ENCODE measurements around the gene OXNAD1.

Gene OXNAD1

DNA sequence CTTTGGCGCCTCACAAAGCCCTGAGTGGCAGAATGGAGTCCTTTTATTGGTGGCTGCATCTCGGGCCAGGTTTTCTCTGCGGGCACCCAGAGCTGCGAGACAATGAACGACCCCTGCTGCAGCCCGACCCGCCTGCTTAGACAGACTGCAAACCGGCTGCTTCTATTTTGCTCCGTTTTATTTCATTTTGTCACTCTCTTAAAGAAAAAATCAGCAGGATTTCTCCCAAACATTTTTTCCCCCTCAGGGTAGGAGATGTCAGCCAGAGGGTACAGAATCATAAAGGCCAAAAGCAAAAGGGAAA lies 64.8 kb downstream of the OXNAD1 start:
- H3K14ac ChIP-seq (ENCODE audit: low read length in 2 of 2), result no peak overlapping the region
- DNase-seq, result no peak
- no peak overlapping the region for H3K4me2 ChIP-seq (ENCODE audit: low read length, poor library complexity, severe bottlenecking)
- H3K4ac ChIP-seq (ENCODE audit: low read depth in 1 of 2, low read length in 2 of 2), result no peak overlapping the region
- no peak overlapping the region for H3K23ac ChIP-seq (ENCODE audit: low read length in 2 of 2)
- H2BK120ac ChIP-seq (ENCODE audit: low read depth, low read length), result no peak overlapping the region
- no peak overlapping the region for H3K9ac ChIP-seq (ENCODE audit: low read length)
- 93% methylated on average over 9 of the region's 9 CpGs for WGBS
- H3K4me1 ChIP-seq (ENCODE audit: control insufficient read depth, insufficient read depth, low read depth, low read length), result no peaks in the 10 kb centered on the region
- no peak overlapping the region for H4K8ac ChIP-seq (ENCODE audit: low read length)
- H2BK5ac ChIP-seq (ENCODE audit: low read depth, low read length, poor library complexity, severe bottlenecking), result no peak overlapping the region
- no peak overlapping the region for H3K18ac ChIP-seq (ENCODE audit: low read depth in 1 of 2, low read length in 2 of 2)
- H2AK5ac ChIP-seq (ENCODE audit: low read length, severe bottlenecking), result no peak overlapping the region
- peaks cover 29 to 46% of the 10 kb centered on the region in 2 experiments for H3K36me3 ChIP-seq (ENCODE audit: control insufficient read depth in 1 of 2, insufficient read depth in 2 of 2, low read depth in 1 of 2, low read length in 2 of 2)
- no peaks in the 10 kb centered on the region for H3K27me3 ChIP-seq (ENCODE audit: control insufficient read depth in 1 of 2, insufficient read depth in 1 of 2, low read length in 2 of 2)
- H2BK12ac ChIP-seq (ENCODE audit: low read length in 2 of 2), result no peak overlapping the region
- H4K91ac ChIP-seq (ENCODE audit: low read length), result no peak overlapping the region
- peaks cover 7% of the 10 kb centered on the region for H3K9me3 ChIP-seq (ENCODE audit: control insufficient read depth, low read length)
- H2BK15ac ChIP-seq (ENCODE audit: low read depth, poor library complexity, severe bottlenecking), result no peak overlapping the region
- H3K4me3 ChIP-seq (ENCODE audit: insufficient read depth in 1 of 2, low read depth in 1 of 2, low read length in 2 of 2), result no peak overlapping the region
- no peak overlapping the region for H3K27ac ChIP-seq (ENCODE audit: low read length, poor library complexity, severe bottlenecking)
- peaks cover 38% of the 10 kb centered on the region for H3K79me1 ChIP-seq (replicated peaks; ENCODE audit: low read length, poor library complexity, severe bottlenecking)
- no peak overlapping the region for H2AFZ ChIP-seq (ENCODE audit: low read depth, low read length)

DNA sequence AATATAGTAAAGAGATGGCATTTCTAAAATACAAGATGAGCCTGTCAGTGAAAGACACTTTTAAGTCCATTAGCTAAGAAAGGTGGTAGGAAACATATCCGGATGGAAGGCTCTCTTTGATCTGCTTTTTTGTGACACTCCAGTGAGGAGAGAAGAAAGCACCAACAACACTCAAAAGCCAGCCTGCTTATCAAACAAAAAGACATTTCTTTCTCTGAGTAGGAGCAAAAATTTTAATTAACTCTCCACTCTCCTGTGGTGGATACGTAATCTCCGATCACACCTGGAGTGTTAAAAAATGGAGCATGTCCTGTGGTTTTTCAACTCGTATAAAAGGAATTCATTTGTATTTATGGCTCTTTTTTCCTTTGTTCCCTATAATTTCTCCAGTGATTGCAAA lies 65.3 kb downstream of the OXNAD1 start:
- no peak overlapping the region for H2BK5ac ChIP-seq (ENCODE audit: low read depth, low read length, poor library complexity, severe bottlenecking)
- no peak overlapping the region for H3K4me2 ChIP-seq (ENCODE audit: low read length, poor library complexity, severe bottlenecking)
- 100% methylated on average over 1 of the region's 4 CpGs for WGBS
- DNase-seq, result no peak
- no peak overlapping the region for H2BK15ac ChIP-seq (ENCODE audit: low read depth, poor library complexity, severe bottlenecking)
- no peaks in the 10 kb centered on the region for H3K27me3 ChIP-seq (ENCODE audit: control insufficient read depth in 1 of 2, insufficient read depth in 1 of 2, low read length in 2 of 2)
- H3K4me3 ChIP-seq (ENCODE audit: insufficient read depth in 1 of 2, low read depth in 1 of 2, low read length in 2 of 2), result no peak overlapping the region
- H3K9ac ChIP-seq (ENCODE audit: low read length), result no peak overlapping the region
- no peak overlapping the region for H4K8ac ChIP-seq (ENCODE audit: low read length)
- no peak overlapping the region for H3K18ac ChIP-seq (ENCODE audit: low read depth in 1 of 2, low read length in 2 of 2)
- peaks cover 31 to 46% of the 10 kb centered on the region in 2 experiments for H3K36me3 ChIP-seq (ENCODE audit: control insufficient read depth in 1 of 2, insufficient read depth in 2 of 2, low read depth in 1 of 2, low read length in 2 of 2)
- no peak overlapping the region for H2AFZ ChIP-seq (ENCODE audit: low read depth, low read length)
- no peak overlapping the region for H3K23ac ChIP-seq (ENCODE audit: low read length in 2 of 2)
- peaks cover 39% of the 10 kb centered on the region for H3K79me1 ChIP-seq (replicated peaks; ENCODE audit: low read length, poor library complexity, severe bottlenecking)
- no peak overlapping the region for H2AK5ac ChIP-seq (ENCODE audit: low read length, severe bottlenecking)
- no peak overlapping the region for H3K4ac ChIP-seq (ENCODE audit: low read depth in 1 of 2, low read length in 2 of 2)
- H4K91ac ChIP-seq (ENCODE audit: low read length), result no peak overlapping the region
- H3K14ac ChIP-seq (ENCODE audit: low read length in 2 of 2), result no peak overlapping the region
- H3K4me1 ChIP-seq (ENCODE audit: control insufficient read depth, insufficient read depth, low read depth, low read length), result no peaks in the 10 kb centered on the region
- no peak overlapping the region for H3K27ac ChIP-seq (ENCODE audit: low read length, poor library complexity, severe bottlenecking)
- H2BK12ac ChIP-seq (ENCODE audit: low read length in 2 of 2), result no peak overlapping the region
- no peak overlapping the region for H2BK120ac ChIP-seq (ENCODE audit: low read depth, low read length)
- peaks cover 7% of the 10 kb centered on the region for H3K9me3 ChIP-seq (ENCODE audit: control insufficient read depth, low read length)

DNA sequence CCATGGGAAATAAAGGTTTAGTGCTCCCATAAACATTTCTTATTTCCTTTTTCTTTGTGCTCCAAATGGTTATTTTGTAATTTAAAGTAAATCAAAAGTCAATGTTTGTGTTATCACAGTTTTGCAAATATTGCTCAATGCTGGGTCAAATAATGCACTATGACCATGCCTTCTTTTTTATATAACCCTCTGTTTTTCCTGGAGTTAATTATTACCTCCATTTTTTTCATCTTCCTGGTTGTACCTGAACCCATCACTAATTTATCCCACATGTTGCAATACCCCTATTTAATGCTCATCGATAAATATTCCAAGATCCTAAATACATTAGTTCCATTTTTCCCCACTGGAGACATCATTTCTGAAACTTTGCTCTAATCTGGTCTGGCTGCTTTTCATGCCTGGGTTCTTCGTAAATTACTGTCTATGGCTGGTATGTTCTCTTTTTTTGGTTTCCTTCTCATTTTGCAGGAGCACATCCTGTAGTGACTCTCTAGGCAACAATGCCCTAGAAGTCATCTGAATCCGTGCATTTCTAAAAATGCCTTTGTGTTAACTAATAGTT lies 66.4 kb downstream of the OXNAD1 start:
- 100% methylated on average over 3 of the region's 3 CpGs for WGBS
- Histone ChIP-seq H2AK5ac (ENCODE audit: low read length, severe bottlenecking) (no peak overlapping the region), H2BK15ac (ENCODE audit: low read depth, poor library complexity, severe bottlenecking) (no peak overlapping the region), H3K27me3 (ENCODE audit: control insufficient read depth in 1 of 2, insufficient read depth in 1 of 2, low read length in 2 of 2) (no peaks in the 10 kb centered on the region), H2BK12ac (ENCODE audit: low read length in 2 of 2) (no peak overlapping the region), H3K9me3 (ENCODE audit: control insufficient read depth, low read length) (peaks cover 7% of the 10 kb centered on the region), H3K4me3 (ENCODE audit: insufficient read depth in 1 of 2, low read depth in 1 of 2, low read length in 2 of 2) (no peak overlapping the region), H3K23ac (ENCODE audit: low read length in 2 of 2) (no peak overlapping the region), H4K8ac (ENCODE audit: low read length) (no peak overlapping the region), H3K27ac (ENCODE audit: low read length, poor library complexity, severe bottlenecking) (no peak overlapping the region), H3K9ac (ENCODE audit: low read length) (no peak overlapping the region), H3K4ac (ENCODE audit: low read depth in 1 of 2, low read length in 2 of 2) (no peak overlapping the region), H2BK5ac (ENCODE audit: low read depth, low read length, poor library complexity, severe bottlenecking) (no peak overlapping the region), H3K18ac (ENCODE audit: low read depth in 1 of 2, low read length in 2 of 2) (no peak overlapping the region), H3K14ac (ENCODE audit: low read length in 2 of 2) (no peak overlapping the region), H3K79me1 (replicated peaks; ENCODE audit: low read length, poor library complexity, severe bottlenecking) (peaks cover 37% of the 10 kb centered on the region), H3K36me3 (ENCODE audit: control insufficient read depth in 1 of 2, insufficient read depth in 2 of 2, low read depth in 1 of 2, low read length in 2 of 2) (peaks cover 33 to 47% of the 10 kb centered on the region in 2 experiments), H2BK120ac (ENCODE audit: low read depth, low read length) (no peak overlapping the region), H4K91ac (ENCODE audit: low read length) (no peak overlapping the region), H2AFZ (ENCODE audit: low read depth, low read length) (no peak overlapping the region), H3K4me1 (ENCODE audit: control insufficient read depth, insufficient read depth, low read depth, low read length) (peaks cover 3% of the 10 kb centered on the region), H3K4me2 (ENCODE audit: low read length, poor library complexity, severe bottlenecking) (no peak overlapping the region)
- no peak for DNase-seq

DNA sequence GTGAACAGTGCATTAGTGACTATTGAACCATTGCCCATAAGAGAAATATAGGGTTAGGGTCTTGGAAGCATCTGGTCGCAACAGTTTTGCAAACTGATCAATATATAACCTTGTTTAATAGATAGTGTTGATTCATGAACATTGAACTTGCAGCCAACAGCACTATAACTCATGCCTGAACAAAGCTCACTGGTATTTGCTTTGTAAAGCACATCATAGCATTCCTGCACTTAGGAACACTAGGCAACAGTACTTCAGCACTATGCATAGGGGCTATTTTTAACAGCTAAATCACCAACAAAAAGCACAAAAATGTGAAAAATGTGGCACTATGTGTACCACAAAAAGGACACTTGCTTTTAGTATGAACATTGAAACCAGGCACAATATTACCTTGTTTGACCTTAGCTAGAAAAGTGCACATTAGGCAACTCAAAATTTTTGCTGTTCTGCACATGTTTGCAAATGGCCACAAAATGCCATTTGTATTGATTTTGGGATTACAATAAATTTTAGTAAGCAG lies 68.0 kb downstream of the OXNAD1 start:
- Histone ChIP-seq H3K14ac (ENCODE audit: low read length in 2 of 2) (no peak overlapping the region), H2AK5ac (ENCODE audit: low read length, severe bottlenecking) (no peak overlapping the region), H2BK120ac (ENCODE audit: low read depth, low read length) (no peak overlapping the region), H3K27me3 (ENCODE audit: control insufficient read depth in 1 of 2, insufficient read depth in 1 of 2, low read length in 2 of 2) (no peaks in the 10 kb centered on the region), H2BK12ac (ENCODE audit: low read length in 2 of 2) (no peak overlapping the region), H3K4me2 (ENCODE audit: low read length, poor library complexity, severe bottlenecking) (no peak overlapping the region), H3K36me3 (ENCODE audit: control insufficient read depth in 1 of 2, insufficient read depth in 2 of 2, low read depth in 1 of 2, low read length in 2 of 2) (peaks cover 34 to 50% of the 10 kb centered on the region in 2 experiments), H4K91ac (ENCODE audit: low read length) (no peak overlapping the region), H2BK5ac (ENCODE audit: low read depth, low read length, poor library complexity, severe bottlenecking) (no peak overlapping the region), H3K18ac (ENCODE audit: low read depth in 1 of 2, low read length in 2 of 2) (no peak overlapping the region), H3K9me3 (ENCODE audit: control insufficient read depth, low read length) (peaks cover 7% of the 10 kb centered on the region), H3K23ac (ENCODE audit: low read length in 2 of 2) (no peak overlapping the region), H3K4me1 (ENCODE audit: control insufficient read depth, insufficient read depth, low read depth, low read length) (peaks cover 4% of the 10 kb centered on the region), H4K8ac (ENCODE audit: low read length) (no peak overlapping the region), H2AFZ (ENCODE audit: low read depth, low read length) (no peak overlapping the region), H3K27ac (ENCODE audit: low read length, poor library complexity, severe bottlenecking) (peak overlapping the region; percentile 15), H3K79me1 (replicated peaks; ENCODE audit: low read length, poor library complexity, severe bottlenecking) (peaks cover 35% of the 10 kb centered on the region), H2BK15ac (ENCODE audit: low read depth, poor library complexity, severe bottlenecking) (no peak overlapping the region), H3K9ac (ENCODE audit: low read length) (peak overlapping the region; percentile 32), H3K4ac (ENCODE audit: low read depth in 1 of 2, low read length in 2 of 2) (no peak overlapping the region), H3K4me3 (ENCODE audit: insufficient read depth in 1 of 2, low read depth in 1 of 2, low read length in 2 of 2) (no peak overlapping the region)
- peak; percentile 52 for DNase-seq
- no CpG with 5 or more reads among the region's 1 CpG for WGBS

Measured in mesenchymal stem cell (in vitro differentiated cells and primary cell).